Measurements from ENCODE around the gene CPZ. TPM values are rescaled to one million over a fixed set of nuclear protein-coding genes. Genes with fewer than 3 reads are reported as not detected.

CPZ gene
- total RNA-seq, 1 experiment from 2014 or later, result 26.9 TPM

DNA sequence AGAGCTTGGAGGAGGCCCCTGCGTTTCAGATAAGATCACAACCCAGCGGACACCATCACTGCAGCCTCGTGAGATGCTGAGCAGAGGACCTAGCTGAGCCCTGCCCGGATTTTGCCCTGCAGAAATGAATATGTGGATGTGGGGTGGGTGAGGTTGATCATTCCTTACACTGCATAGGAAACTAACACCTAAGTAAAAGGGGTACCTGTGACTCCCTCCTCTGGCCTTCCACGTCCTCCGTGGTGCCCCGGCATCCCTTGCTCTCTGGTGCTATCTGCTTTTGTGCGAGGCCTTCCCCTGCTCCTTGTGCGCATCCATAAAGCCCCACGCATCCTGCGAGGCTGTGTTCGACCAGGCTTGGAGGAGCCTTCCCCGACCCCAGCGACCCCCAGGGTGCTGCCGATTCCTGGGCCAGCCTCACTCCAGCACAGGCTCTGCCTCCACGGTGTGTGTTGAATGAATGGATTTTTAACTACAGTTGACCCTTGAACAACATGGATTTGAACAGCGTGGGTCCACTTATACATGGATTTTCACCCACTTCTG is 37.9 kb upstream of the CPZ start:
- Mint-ChIP-seq H3K27ac (no peak overlapping the region), H3K4me1 (0 out of 2 replicates have a peak, but pooled peaks cover 2% of the 10 kb centered on the region), H3K36me3 (no peaks in the 10 kb centered on the region), H3K4me3 (no peak overlapping the region), H3K27me3 (ENCODE audit: low read depth) (no peaks in the 10 kb centered on the region), H3K9me3 (no peaks in the 10 kb centered on the region)
- ATAC-seq (no peak), DNase-seq (ENCODE audit: low spot score) (no peak)
- ChIA-PET CTCF (interaction anchor here (1.7 kb wide), 1 partner anchor 53 kb away, joined by 6 read pairs; no protein-coding TSS in a partner anchor), POLR2A (no interaction called here)
- TF ChIP-seq, protein P1, sequence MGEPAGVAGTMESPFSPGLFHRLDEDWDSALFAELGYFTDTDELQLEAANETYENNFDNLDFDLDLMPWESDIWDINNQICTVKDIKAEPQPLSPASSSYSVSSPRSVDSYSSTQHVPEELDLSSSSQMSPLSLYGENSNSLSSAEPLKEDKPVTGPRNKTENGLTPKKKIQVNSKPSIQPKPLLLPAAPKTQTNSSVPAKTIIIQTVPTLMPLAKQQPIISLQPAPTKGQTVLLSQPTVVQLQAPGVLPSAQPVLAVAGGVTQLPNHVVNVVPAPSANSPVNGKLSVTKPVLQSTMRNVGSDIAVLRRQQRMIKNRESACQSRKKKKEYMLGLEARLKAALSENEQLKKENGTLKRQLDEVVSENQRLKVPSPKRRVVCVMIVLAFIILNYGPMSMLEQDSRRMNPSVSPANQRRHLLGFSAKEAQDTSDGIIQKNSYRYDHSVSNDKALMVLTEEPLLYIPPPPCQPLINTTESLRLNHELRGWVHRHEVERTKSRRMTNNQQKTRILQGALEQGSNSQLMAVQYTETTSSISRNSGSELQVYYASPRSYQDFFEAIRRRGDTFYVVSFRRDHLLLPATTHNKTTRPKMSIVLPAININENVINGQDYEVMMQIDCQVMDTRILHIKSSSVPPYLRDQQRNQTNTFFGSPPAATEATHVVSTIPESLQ (CRISPR knock-in tag; IDR thresholded peaks at IDR 0.05), result no peak
- TF ChIP-seq GTF2I (CRISPR knock-in tag; conservative IDR thresholded peaks at IDR 0.05), result no peak
- TF ChIP-seq ZNF263 (CRISPR knock-in tag; IDR thresholded peaks at IDR 0.05; ENCODE audit: low read depth), result no peak
- no peak for TF ChIP-seq FOXJ3 (CRISPR knock-in tag; IDR thresholded peaks at IDR 0.05; ENCODE audit: borderline replicate concordance)
- TF ChIP-seq, protein P2, sequence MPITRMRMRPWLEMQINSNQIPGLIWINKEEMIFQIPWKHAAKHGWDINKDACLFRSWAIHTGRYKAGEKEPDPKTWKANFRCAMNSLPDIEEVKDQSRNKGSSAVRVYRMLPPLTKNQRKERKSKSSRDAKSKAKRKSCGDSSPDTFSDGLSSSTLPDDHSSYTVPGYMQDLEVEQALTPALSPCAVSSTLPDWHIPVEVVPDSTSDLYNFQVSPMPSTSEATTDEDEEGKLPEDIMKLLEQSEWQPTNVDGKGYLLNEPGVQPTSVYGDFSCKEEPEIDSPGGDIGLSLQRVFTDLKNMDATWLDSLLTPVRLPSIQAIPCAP (CRISPR knock-in tag; IDR thresholded peaks at IDR 0.05), result no peak
- TF ChIP-seq, protein P3, sequence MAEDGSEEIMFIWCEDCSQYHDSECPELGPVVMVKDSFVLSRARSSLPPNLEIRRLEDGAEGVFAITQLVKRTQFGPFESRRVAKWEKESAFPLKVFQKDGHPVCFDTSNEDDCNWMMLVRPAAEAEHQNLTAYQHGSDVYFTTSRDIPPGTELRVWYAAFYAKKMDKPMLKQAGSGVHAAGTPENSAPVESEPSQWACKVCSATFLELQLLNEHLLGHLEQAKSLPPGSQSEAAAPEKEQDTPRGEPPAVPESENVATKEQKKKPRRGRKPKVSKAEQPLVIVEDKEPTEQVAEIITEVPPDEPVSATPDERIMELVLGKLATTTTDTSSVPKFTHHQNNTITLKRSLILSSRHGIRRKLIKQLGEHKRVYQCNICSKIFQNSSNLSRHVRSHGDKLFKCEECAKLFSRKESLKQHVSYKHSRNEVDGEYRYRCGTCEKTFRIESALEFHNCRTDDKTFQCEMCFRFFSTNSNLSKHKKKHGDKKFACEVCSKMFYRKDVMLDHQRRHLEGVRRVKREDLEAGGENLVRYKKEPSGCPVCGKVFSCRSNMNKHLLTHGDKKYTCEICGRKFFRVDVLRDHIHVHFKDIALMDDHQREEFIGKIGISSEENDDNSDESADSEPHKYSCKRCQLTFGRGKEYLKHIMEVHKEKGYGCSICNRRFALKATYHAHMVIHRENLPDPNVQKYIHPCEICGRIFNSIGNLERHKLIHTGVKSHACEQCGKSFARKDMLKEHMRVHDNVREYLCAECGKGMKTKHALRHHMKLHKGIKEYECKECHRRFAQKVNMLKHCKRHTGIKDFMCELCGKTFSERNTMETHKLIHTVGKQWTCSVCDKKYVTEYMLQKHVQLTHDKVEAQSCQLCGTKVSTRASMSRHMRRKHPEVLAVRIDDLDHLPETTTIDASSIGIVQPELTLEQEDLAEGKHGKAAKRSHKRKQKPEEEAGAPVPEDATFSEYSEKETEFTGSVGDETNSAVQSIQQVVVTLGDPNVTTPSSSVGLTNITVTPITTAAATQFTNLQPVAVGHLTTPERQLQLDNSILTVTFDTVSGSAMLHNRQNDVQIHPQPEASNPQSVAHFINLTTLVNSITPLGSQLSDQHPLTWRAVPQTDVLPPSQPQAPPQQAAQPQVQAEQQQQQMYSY (CRISPR knock-in tag; IDR thresholded peaks at IDR 0.05), result no peak
- TF ChIP-seq SOX15 (CRISPR knock-in tag; IDR thresholded peaks at IDR 0.05), result no peak
- TF ChIP-seq, protein P4, sequence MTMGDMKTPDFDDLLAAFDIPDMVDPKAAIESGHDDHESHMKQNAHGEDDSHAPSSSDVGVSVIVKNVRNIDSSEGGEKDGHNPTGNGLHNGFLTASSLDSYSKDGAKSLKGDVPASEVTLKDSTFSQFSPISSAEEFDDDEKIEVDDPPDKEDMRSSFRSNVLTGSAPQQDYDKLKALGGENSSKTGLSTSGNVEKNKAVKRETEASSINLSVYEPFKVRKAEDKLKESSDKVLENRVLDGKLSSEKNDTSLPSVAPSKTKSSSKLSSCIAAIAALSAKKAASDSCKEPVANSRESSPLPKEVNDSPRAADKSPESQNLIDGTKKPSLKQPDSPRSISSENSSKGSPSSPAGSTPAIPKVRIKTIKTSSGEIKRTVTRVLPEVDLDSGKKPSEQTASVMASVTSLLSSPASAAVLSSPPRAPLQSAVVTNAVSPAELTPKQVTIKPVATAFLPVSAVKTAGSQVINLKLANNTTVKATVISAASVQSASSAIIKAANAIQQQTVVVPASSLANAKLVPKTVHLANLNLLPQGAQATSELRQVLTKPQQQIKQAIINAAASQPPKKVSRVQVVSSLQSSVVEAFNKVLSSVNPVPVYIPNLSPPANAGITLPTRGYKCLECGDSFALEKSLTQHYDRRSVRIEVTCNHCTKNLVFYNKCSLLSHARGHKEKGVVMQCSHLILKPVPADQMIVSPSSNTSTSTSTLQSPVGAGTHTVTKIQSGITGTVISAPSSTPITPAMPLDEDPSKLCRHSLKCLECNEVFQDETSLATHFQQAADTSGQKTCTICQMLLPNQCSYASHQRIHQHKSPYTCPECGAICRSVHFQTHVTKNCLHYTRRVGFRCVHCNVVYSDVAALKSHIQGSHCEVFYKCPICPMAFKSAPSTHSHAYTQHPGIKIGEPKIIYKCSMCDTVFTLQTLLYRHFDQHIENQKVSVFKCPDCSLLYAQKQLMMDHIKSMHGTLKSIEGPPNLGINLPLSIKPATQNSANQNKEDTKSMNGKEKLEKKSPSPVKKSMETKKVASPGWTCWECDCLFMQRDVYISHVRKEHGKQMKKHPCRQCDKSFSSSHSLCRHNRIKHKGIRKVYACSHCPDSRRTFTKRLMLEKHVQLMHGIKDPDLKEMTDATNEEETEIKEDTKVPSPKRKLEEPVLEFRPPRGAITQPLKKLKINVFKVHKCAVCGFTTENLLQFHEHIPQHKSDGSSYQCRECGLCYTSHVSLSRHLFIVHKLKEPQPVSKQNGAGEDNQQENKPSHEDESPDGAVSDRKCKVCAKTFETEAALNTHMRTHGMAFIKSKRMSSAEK (CRISPR knock-in tag; IDR thresholded peaks at IDR 0.05; ENCODE audit: borderline replicate concordance), result no peak
- TF ChIP-seq RELA (CRISPR knock-in tag; IDR thresholded peaks at IDR 0.05; ENCODE audit: borderline replicate concordance), result no peak
- TF ChIP-seq FOXK1 (CRISPR knock-in tag; IDR thresholded peaks at IDR 0.05), result no peak
- TF ChIP-seq, protein P5, sequence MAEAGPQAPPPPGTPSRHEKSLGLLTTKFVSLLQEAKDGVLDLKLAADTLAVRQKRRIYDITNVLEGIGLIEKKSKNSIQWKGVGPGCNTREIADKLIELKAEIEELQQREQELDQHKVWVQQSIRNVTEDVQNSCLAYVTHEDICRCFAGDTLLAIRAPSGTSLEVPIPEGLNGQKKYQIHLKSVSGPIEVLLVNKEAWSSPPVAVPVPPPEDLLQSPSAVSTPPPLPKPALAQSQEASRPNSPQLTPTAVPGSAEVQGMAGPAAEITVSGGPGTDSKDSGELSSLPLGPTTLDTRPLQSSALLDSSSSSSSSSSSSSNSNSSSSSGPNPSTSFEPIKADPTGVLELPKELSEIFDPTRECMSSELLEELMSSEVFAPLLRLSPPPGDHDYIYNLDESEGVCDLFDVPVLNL (CRISPR knock-in tag; IDR thresholded peaks at IDR 0.05; ENCODE audit: borderline replicate concordance, low read depth), result no peak
- TF ChIP-seq, protein P6, sequence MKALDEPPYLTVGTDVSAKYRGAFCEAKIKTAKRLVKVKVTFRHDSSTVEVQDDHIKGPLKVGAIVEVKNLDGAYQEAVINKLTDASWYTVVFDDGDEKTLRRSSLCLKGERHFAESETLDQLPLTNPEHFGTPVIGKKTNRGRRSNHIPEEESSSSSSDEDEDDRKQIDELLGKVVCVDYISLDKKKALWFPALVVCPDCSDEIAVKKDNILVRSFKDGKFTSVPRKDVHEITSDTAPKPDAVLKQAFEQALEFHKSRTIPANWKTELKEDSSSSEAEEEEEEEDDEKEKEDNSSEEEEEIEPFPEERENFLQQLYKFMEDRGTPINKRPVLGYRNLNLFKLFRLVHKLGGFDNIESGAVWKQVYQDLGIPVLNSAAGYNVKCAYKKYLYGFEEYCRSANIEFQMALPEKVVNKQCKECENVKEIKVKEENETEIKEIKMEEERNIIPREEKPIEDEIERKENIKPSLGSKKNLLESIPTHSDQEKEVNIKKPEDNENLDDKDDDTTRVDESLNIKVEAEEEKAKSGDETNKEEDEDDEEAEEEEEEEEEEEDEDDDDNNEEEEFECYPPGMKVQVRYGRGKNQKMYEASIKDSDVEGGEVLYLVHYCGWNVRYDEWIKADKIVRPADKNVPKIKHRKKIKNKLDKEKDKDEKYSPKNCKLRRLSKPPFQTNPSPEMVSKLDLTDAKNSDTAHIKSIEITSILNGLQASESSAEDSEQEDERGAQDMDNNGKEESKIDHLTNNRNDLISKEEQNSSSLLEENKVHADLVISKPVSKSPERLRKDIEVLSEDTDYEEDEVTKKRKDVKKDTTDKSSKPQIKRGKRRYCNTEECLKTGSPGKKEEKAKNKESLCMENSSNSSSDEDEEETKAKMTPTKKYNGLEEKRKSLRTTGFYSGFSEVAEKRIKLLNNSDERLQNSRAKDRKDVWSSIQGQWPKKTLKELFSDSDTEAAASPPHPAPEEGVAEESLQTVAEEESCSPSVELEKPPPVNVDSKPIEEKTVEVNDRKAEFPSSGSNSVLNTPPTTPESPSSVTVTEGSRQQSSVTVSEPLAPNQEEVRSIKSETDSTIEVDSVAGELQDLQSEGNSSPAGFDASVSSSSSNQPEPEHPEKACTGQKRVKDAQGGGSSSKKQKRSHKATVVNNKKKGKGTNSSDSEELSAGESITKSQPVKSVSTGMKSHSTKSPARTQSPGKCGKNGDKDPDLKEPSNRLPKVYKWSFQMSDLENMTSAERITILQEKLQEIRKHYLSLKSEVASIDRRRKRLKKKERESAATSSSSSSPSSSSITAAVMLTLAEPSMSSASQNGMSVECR (CRISPR knock-in tag; IDR thresholded peaks at IDR 0.05; ENCODE audit: borderline replicate concordance), result no peak
- no peak for TF ChIP-seq ESRRA (CRISPR knock-in tag; IDR thresholded peaks at IDR 0.05; ENCODE audit: borderline replicate concordance)
